ENCODE data around the gene RANBP3. TPM values are rescaled to one million over a fixed set of nuclear protein-coding genes. Genes with fewer than 3 reads are reported as not detected.
"Not testable (repeated sequence)": the region's sequence is repeated elsewhere in the genome, so short reads cannot be mapped to it uniquely, and the experiment has no call there.

Gene RANBP3
- 100 to 1,000 TPM; 104 to 108 TPM for total RNA-seq

GRCh38 chr19:5977785-5978605 lies at the start of gene RANBP3:
TSS of gene RANBP3 (minus strand) at chr19:5978140. CDS start at chr19:5978082, 58 bp downstream.
- H3K36me3 Mint-ChIP-seq = peaks cover 23% of the 10 kb centered on the region
- H3K9me3 Mint-ChIP-seq = no peaks in the 10 kb centered on the region
- DNase-seq (peak; percentile 98), ATAC-seq (ENCODE audit: low read depth) (peak; percentile 98)
- peak within 1 kb of the TSS; percentile 95 for H3K27ac Mint-ChIP-seq
- H3K4me3 Mint-ChIP-seq = peak within 1 kb of the TSS; percentile 98
- POLR2A ChIA-PET = interaction anchor here (0.6 to 2.6 kb wide), 10 partner anchors 10 to 150 kb away, joined by 3 to 10 read pairs (median 4); partner anchors contain the start of genes NDUFA11 and VMAC
- H3K27me3 Mint-ChIP-seq = no peaks in the 10 kb centered on the region
- peaks cover 49% of the 10 kb centered on the region for H3K4me1 Mint-ChIP-seq

- Mint-ChIP-seq H3K27me3 (no peaks in the 10 kb centered on the region), H3K36me3 (no peaks in the 10 kb centered on the region), H3K9me3 (no peaks in the 10 kb centered on the region), H3K4me3 (no peak overlapping the region), H3K4me1 (no peaks in the 10 kb centered on the region), H3K27ac (no peak overlapping the region)
- ATAC-seq (ENCODE audit: low read depth) (no peak), DNase-seq (no peak)
- POLR2A ChIA-PET = no interaction called here
Observed at GRCh38 chr19:6026390-6027227, 48.7 kb upstream of the RANBP3 start.

- POLR2A ChIA-PET; DNase-seq; H3K27me3 Mint-ChIP-seq; H3K9me3 Mint-ChIP-seq; ATAC-seq (ENCODE audit: low read depth); H3K27ac Mint-ChIP-seq; H3K4me3 Mint-ChIP-seq; H3K36me3 Mint-ChIP-seq; H3K4me1 Mint-ChIP-seq: not testable (repeated sequence)
Observed at GRCh38 chr19:6024756-6025155, 46.8 kb upstream of the RANBP3 start.

- H3K36me3 Mint-ChIP-seq = no peaks in the 10 kb centered on the region
- H3K4me1 Mint-ChIP-seq = peaks cover 3% of the 10 kb centered on the region
- H3K4me3 Mint-ChIP-seq = no peak overlapping the region
- POLR2A ChIA-PET = no interaction called here
- no peaks in the 10 kb centered on the region for H3K27me3 Mint-ChIP-seq
- ATAC-seq (ENCODE audit: low read depth) (no peak), DNase-seq (no peak)
- no peaks in the 10 kb centered on the region for H3K9me3 Mint-ChIP-seq
- no peak overlapping the region for H3K27ac Mint-ChIP-seq
Observed at GRCh38 chr19:6023936-6024335, 46.0 kb upstream of the RANBP3 start.

GRCh38 chr19:6023085-6023682 lies 45.2 kb upstream of the RANBP3 start:
- no peak overlapping the region for H3K27ac Mint-ChIP-seq
- ATAC-seq (ENCODE audit: low read depth) = no peak
- POLR2A ChIA-PET = interaction anchor here (0.6 to 1.8 kb wide), 2 partner anchors 219 to 1177 kb away, joined by 3 to 11 read pairs; no protein-coding TSS in a partner anchor
- no peaks in the 10 kb centered on the region for H3K9me3 Mint-ChIP-seq
- peaks cover 3% of the 10 kb centered on the region for H3K4me1 Mint-ChIP-seq
- no peak for DNase-seq
- no peak overlapping the region for H3K4me3 Mint-ChIP-seq
- H3K27me3 Mint-ChIP-seq = no peaks in the 10 kb centered on the region
- no peaks in the 10 kb centered on the region for H3K36me3 Mint-ChIP-seq

GRCh38 chr19:6022570-6023064 lies 44.7 kb upstream of the RANBP3 start:
- Mint-ChIP-seq H3K36me3 (no peaks in the 10 kb centered on the region), H3K27ac (peak overlapping the region; percentile 12), H3K9me3 (no peaks in the 10 kb centered on the region), H3K27me3 (no peaks in the 10 kb centered on the region), H3K4me3 (no peak overlapping the region), H3K4me1 (peaks cover 3% of the 10 kb centered on the region)
- DNase-seq (no peak), ATAC-seq (ENCODE audit: low read depth) (peak; percentile 10)
- POLR2A ChIA-PET = interaction anchor here (0.6 to 1.8 kb wide), 4 partner anchors 33 to 1178 kb away, joined by 3 to 11 read pairs (median 4); no protein-coding TSS in a partner anchor

- Mint-ChIP-seq H3K4me3 (no peak overlapping the region), H3K9me3 (no peaks in the 10 kb centered on the region), H3K36me3 (no peaks in the 10 kb centered on the region), H3K27me3 (no peaks in the 10 kb centered on the region), H3K27ac (peak overlapping the region; percentile 12), H3K4me1 (peaks cover 3% of the 10 kb centered on the region)
- ATAC-seq (ENCODE audit: low read depth) (peak; percentile 92), DNase-seq (peak; percentile 71)
- POLR2A ChIA-PET = interaction anchor here (0.6 to 1.8 kb wide), 5 partner anchors 20 to 1179 kb away, joined by 3 to 11 read pairs (median 4); no protein-coding TSS in a partner anchor
Observed at GRCh38 chr19:6021878-6022569, 44.1 kb upstream of the RANBP3 start.

- H3K36me3 Mint-ChIP-seq = no peaks in the 10 kb centered on the region
- DNase-seq = no peak
- no peak for ATAC-seq (ENCODE audit: low read depth)
- no peaks in the 10 kb centered on the region for H3K27me3 Mint-ChIP-seq
- POLR2A ChIA-PET = interaction anchor here (1.3 to 1.8 kb wide), 2 partner anchors 54 to 217 kb away, joined by 5 to 11 read pairs; no protein-coding TSS in a partner anchor
- peaks cover 3% of the 10 kb centered on the region for H3K4me1 Mint-ChIP-seq
- no peaks in the 10 kb centered on the region for H3K9me3 Mint-ChIP-seq
- H3K27ac Mint-ChIP-seq = no peak overlapping the region
- H3K4me3 Mint-ChIP-seq = no peak overlapping the region
Observed at GRCh38 chr19:6020972-6021805, 43.2 kb upstream of the RANBP3 start.

GRCh38 chr19:6020166-6020882 lies 42.4 kb upstream of the RANBP3 start:
- DNase-seq = no peak
- Mint-ChIP-seq H3K4me1 (peaks cover 3% of the 10 kb centered on the region), H3K9me3 (no peaks in the 10 kb centered on the region), H3K4me3 (no peak overlapping the region), H3K27ac (no peak overlapping the region), H3K36me3 (no peaks in the 10 kb centered on the region), H3K27me3 (no peaks in the 10 kb centered on the region)
- ATAC-seq (ENCODE audit: low read depth) = peak; percentile 30
- POLR2A ChIA-PET = no interaction called here

GRCh38 chr19:6018786-6019185 lies 40.8 kb upstream of the RANBP3 start:
- Mint-ChIP-seq H3K4me3 (no peak overlapping the region), H3K27me3 (no peaks in the 10 kb centered on the region), H3K9me3 (no peaks in the 10 kb centered on the region), H3K27ac (no peak overlapping the region), H3K36me3 (no peaks in the 10 kb centered on the region), H3K4me1 (peaks cover 3% of the 10 kb centered on the region)
- POLR2A ChIA-PET = no interaction called here
- DNase-seq = no peak
- no peak for ATAC-seq (ENCODE audit: low read depth)

- Mint-ChIP-seq H3K4me1 (peaks cover 3% of the 10 kb centered on the region), H3K27ac (no peak overlapping the region), H3K9me3 (no peaks in the 10 kb centered on the region), H3K27me3 (no peaks in the 10 kb centered on the region), H3K4me3 (no peak overlapping the region), H3K36me3 (no peaks in the 10 kb centered on the region)
- ATAC-seq (ENCODE audit: low read depth) (no peak), DNase-seq (no peak)
- POLR2A ChIA-PET = no interaction called here
Observed at GRCh38 chr19:6017576-6017975, 39.6 kb upstream of the RANBP3 start.

Measured in activated naive CD8-positive, alpha-beta T cell treated with anti-CD3 and anti-CD28 coated beads, Interleukin-2, amount 10 ng/mL, durations not matched to agents 7 days and 5 days (primary cell).